Measurements from ENCODE around the gene RAMP1.

DNA sequence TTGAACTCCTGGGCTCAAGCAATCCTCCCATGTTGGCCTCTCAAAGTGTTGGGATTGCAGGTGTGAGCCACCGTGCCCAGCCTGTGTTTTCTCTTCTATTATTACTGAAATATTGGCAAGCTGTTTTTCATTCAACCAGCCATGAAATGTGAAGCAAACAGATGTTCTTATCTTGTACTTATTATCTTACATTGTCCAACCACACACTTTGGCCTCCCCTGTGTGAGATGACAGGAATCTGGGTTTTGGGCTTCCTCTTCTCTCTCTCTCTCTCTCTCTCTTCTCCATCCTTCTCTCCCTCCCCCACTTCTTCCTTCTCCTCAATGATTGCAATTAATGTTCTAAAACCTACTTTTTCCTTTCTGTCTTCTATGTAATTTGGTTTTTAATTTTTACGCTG is 33.1 kb downstream of the RAMP1 start:
- TF ChIP-seq CTCF (IDR thresholded peaks at IDR 0.05; ENCODE audit: poor library complexity) (no peak), EZH2 (IDR thresholded peaks at IDR 0.05; ENCODE audit: borderline replicate concordance) (no peak), EZH2phosphoT487 (IDR thresholded peaks at IDR 0.05; ENCODE audit: low read depth, severe bottlenecking, unreplicated experiment) (no peak)

Data from hepatocyte (in vitro differentiated cells).